NK-92 treated with Interleukin-12 subunit alpha and Interleukin-12 subunit beta, amount 100 ng/mL, for 24 hours (cell line): Measurements from ENCODE around the gene CDH4.

Source experiments
- DNase-seq: peaks from one replicate; lab custom pipeline; 2025; lab: John Stamatoyannopoulos, UW

Gene CDH4

GRCh38 chr20:61790116-61790827 is 538.2 kb downstream of the CDH4 start:
- DNase-seq: no peak

DNA sequence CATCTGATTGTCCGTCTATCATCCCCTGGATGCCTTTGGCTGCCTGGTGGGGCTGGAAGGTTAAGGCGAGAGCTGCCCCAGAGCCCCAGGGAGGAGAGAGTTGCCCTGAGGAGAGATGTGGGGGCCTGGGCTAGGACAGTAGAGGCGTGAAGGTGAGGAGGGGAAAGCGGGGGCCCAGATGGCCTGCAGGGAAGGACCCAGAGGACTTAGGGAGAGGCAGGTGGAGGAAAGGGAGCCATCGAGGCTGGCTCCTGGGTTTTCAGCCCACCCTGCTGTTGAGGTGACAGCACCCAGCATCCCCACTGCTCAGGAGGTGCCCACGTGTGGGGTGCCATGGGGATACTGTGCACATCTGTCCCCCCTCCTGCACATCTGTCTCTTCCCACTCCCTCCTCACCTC is 539.9 kb downstream of the CDH4 start:
- DNase-seq: no peak

DNA sequence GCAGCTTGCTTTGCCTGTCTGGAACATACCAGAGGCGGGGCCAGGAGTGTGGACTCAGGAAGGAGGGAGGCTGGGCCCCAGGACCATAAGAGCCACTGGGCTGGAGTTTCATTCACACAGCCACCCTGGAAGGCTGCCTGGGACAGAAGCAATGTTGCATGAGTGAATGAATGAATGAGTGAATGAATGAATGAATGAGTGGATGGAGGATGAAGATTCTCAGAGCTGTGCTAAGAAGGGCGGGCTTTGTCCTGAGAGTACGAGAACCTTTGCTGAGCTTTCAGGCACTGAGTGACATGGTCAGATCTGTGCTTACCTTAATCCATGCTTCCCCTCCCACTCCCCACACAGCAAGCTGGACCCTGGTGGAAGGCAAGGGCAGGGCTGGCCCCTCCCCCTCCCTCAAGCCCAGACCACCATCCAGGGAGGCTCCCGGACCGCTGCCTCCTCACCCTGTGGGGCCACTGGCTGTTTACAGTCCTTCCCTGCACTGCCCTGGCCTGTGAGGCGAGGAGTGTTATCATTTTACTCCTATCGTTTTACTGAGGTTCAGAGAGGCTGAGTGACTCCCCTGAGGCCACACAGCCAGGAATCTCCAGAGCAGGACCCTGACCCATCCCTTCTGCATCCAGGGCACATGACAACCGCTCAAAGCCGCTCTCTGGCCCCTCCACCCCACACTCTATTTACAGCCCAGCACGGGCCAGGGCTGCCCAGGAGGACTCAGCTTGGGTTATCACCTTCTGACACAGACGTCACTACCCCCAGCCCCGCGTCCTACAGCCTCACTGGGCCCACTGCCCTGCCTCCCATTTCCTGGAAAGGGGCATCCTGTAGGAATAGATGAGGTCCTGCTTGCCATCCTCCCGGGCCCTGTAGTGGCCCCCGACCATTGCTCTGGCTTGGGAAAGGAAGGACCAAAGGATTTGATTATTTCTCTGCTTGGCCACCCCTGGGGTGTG is 543.9 kb downstream of the CDH4 start:
- DNase-seq: no peak

- no peak for DNase-seq
These were observed 544.7 kb downstream of the CDH4 start for GRCh38 chr20:61796738-61797137.

- DNase-seq: no peak
These were observed 545.1 kb downstream of the CDH4 start for GRCh38 chr20:61797200-61797599.

DNA sequence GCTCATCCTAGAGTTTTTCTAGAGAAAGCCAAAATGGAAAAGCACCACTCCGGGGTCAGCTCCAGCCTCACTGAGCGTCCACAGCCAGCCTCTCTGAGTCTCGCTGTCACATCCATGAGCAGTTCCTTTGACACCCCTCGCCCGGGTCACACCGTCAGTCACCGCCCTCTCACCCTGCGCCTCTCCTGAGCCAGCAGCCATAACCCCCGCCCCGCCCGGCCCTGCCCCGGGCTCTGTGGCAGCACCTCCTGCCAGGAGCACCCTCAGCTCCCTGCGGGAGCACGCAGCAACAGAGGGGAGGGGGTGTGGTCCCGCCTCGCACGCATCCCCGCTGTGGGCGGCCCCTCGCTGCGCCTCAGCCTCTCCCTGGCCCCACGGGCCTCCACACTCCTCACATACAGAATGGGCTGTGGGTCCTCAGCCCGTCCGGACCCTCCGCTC is 545.9 kb downstream of the CDH4 start:
- DNase-seq: no peak

- DNase-seq: no peak
These were observed 546.6 kb downstream of the CDH4 start for GRCh38 chr20:61798632-61799031.

GRCh38 chr20:61799394-61799923 is 547.4 kb downstream of the CDH4 start:
- no peak for DNase-seq

DNA sequence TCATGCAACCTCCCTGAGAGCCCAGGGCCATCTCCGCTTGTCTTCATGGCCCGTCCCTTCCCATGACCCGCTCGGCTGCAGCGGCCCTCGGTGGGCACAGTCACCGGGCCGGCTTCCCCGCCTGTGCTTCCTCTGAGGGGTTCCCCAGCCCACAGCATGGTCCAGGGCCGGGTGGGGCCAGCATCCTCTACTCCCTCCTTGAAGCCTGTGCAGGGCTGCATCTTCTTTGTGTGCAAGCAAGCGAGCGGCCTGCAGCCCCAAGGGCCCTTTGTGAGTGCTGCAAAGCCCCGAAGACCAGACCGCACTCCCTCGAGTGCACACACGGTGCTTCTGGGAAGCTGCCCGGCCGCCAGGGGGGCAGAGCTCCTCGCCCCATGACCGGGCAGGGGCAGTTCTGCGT is 547.9 kb downstream of the CDH4 start:
- DNase-seq: no peak

DNA sequence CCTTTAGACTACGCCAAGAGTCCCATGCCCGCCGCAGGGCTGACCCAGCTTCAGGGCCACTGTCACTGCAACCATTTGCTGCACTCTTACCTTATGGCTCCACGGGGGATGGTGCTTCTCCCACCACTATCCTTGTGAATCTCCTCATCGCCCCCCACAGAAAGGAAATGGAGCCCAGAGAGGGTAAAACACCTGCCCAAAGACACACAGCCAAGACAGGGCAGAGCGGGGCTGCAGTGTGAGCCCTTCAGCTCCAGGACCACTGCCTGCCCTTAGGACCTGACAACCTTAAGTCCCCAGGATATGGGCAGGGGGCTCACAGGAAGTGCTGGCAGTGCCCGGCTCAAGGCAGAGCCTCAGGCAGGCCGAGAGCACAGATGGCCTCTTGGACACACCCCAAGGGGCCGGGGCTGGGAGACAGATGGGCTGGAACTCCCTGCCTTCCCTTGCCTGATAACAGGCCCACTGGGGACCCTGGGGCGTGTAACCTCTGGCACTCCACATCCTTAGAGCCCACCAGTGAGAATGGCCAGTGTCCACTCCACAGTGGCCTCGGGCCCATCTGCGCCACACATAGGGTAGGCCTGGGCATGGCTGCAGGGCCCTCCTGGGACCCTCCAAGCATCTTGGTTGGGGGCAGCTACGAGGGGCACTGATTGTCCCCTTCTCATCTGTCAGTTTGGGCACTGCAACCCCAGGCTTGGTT is 548.5 kb downstream of the CDH4 start:
- no peak for DNase-seq

- no peak for DNase-seq
These were observed 549.0 kb downstream of the CDH4 start for GRCh38 chr20:61801065-61801360.

- no peak for DNase-seq
These were observed 549.4 kb downstream of the CDH4 start for GRCh38 chr20:61801428-61801827.

- DNase-seq: no peak
These were observed 549.9 kb downstream of the CDH4 start for GRCh38 chr20:61801857-61802442.

GRCh38 chr20:61802721-61803311 is 550.8 kb downstream of the CDH4 start:
- DNase-seq: no peak

GRCh38 chr20:61803416-61803914 is 551.4 kb downstream of the CDH4 start:
- no peak for DNase-seq

DNA sequence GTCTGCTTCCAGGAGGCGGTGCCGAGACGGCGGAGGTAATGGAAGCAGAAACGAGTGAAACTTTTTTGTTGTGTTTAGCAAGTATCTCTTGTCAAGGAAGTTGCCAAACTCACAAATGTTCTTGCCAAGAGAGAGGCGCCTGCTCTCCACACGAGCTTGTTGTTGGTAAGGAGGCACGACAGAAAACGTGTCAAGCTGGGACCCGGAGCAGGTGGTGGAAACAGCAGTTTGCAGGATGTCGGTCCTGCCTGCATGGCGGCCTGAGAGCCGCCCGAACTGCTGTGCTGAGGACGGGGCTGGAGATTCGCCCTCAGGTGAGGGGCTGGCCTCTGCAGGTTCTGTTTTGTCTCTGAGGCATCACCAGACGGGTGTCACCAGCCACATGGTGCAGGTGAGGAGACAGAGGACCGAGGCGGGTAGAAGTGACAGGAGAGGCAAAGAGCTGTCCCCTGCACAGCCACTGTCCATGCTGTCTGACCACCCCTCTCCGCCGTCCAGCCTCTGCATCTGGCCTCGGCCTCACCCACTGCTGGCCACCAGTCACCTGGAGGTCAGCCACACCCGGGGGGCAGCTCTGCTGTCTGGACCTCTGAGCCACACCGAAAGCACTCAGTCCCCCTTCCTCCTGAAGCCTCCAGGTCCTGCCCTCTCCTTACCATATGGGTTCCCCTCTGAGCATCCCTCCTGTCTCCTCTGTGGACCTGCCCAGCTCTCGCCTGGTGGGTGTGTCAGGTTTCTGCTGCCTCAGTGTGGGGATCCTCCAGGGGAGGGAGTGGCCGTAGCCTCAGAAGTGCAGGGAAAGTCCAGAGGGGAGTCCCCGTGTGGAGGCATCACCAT is 552.1 kb downstream of the CDH4 start:
- DNase-seq: no peak

DNA sequence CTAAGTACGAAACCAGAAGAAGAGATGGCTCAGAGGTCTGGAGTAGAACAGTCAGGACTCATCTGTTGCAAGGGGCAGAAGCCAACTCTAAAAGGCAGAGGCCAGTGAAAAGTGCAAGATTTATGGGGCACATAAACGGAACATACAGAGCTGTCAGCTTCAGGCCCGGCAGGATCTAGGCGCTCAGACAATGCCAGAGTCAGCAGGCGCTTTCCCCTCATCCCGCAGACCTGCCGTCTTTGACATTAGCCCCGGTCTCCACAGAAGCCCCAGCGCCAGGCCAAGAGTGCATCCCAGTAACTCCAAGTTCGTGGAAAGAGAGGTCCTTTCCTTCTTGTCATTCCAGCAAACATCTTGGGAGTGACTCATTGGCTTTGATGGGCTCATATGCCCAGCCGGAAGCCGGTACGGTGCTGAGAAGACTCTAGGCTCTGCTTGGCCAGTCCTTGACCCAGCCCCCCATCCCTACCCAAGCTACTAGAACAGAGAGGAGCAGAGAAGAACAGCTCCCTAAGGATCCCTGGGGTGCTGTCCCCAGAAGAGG is 552.8 kb downstream of the CDH4 start:
- DNase-seq: no peak

GRCh38 chr20:61805365-61805764 is 553.3 kb downstream of the CDH4 start:
- no peak for DNase-seq

GRCh38 chr20:61805781-61806180 is 553.7 kb downstream of the CDH4 start:
- no peak for DNase-seq

DNA sequence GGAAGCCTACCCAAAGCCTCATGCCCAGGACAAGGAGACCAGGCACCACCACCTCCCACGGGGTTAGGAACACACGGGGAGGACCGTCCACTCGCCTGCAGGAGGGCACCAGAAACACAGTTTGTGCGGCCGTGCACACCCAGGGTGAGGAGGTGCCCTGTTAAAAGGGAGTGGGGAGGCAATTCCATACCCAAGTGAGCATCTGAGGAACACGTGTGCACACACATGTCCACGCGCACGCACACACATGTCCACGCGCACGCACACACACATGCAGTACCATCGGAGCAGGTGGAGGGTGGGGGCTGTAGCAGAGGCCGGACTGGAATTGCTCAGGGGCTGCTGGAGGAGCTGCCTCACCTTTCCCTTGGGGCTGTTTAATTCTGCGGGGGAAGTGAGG is 554.3 kb downstream of the CDH4 start:
- DNase-seq: no peak
